Measurements from ENCODE around the gene TBC1D22A.

TBC1D22A gene

DNA sequence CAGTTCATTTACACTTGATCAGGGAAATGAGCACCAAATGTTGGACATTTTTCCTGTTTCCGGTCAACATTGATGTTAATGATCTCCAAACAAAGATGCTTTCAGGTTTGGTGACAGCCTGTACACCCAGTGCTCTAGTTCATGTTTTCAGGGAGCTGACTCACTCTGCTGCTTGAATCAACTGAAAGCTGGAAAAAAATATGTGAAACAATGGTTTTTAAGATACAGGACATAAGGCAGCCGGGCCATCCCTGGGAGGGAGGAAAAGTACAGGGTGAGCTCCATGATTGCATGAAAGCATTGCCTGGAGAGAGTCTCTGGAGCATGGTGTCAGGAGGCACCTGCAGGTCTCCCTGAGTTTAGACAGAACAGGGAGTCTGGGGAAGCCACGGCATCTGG, 259.6 kb downstream of the TBC1D22A start:
- no peak for ATAC-seq

DNA sequence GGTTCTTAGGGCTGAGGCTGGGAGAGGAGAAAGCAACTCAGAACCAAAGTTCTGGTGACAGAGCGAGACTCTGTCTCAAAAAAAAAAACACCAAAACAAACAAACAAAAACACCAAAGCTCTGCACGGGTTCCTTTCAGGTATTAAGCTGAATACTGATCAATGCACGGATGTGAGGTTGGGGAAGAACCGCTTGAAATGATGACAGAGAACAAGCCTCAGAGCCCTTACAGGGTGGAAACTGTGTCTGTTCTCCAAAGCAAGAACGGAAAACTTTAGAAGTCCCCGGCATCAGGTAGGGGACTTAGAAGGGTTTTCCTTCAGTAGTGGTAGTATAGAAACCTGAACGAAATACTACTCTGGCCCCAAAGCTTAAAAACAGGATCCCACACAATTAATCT, 260.0 kb downstream of the TBC1D22A start:
- TF ChIP-seq, protein P1, sequence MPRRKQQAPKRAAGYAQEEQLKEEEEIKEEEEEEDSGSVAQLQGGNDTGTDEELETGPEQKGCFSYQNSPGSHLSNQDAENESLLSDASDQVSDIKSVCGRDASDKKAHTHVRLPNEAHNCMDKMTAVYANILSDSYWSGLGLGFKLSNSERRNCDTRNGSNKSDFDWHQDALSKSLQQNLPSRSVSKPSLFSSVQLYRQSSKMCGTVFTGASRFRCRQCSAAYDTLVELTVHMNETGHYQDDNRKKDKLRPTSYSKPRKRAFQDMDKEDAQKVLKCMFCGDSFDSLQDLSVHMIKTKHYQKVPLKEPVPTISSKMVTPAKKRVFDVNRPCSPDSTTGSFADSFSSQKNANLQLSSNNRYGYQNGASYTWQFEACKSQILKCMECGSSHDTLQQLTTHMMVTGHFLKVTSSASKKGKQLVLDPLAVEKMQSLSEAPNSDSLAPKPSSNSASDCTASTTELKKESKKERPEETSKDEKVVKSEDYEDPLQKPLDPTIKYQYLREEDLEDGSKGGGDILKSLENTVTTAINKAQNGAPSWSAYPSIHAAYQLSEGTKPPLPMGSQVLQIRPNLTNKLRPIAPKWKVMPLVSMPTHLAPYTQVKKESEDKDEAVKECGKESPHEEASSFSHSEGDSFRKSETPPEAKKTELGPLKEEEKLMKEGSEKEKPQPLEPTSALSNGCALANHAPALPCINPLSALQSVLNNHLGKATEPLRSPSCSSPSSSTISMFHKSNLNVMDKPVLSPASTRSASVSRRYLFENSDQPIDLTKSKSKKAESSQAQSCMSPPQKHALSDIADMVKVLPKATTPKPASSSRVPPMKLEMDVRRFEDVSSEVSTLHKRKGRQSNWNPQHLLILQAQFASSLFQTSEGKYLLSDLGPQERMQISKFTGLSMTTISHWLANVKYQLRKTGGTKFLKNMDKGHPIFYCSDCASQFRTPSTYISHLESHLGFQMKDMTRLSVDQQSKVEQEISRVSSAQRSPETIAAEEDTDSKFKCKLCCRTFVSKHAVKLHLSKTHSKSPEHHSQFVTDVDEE (CRISPR knock-in tag; IDR thresholded peaks at IDR 0.05), result no peak
- TF ChIP-seq ZNF565 (CRISPR knock-in tag; conservative IDR thresholded peaks at IDR 0.05; ENCODE audit: low read depth), result no peak
- TF ChIP-seq TCF4 (CRISPR knock-in tag; IDR thresholded peaks at IDR 0.05; ENCODE audit: borderline replicate concordance), result no peak
- TF ChIP-seq, protein P2, sequence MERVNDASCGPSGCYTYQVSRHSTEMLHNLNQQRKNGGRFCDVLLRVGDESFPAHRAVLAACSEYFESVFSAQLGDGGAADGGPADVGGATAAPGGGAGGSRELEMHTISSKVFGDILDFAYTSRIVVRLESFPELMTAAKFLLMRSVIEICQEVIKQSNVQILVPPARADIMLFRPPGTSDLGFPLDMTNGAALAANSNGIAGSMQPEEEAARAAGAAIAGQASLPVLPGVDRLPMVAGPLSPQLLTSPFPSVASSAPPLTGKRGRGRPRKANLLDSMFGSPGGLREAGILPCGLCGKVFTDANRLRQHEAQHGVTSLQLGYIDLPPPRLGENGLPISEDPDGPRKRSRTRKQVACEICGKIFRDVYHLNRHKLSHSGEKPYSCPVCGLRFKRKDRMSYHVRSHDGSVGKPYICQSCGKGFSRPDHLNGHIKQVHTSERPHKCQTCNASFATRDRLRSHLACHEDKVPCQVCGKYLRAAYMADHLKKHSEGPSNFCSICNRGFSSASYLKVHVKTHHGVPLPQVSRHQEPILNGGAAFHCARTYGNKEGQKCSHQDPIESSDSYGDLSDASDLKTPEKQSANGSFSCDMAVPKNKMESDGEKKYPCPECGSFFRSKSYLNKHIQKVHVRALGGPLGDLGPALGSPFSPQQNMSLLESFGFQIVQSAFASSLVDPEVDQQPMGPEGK (CRISPR knock-in tag; IDR thresholded peaks at IDR 0.05; ENCODE audit: borderline replicate concordance), result no peak
- no peak for TF ChIP-seq CSDC2 (CRISPR knock-in tag; IDR thresholded peaks at IDR 0.05)
- TF ChIP-seq ZC3H10 (CRISPR knock-in tag; IDR thresholded peaks at IDR 0.05), result no peak
- no peak for TF ChIP-seq ISL1 (CRISPR knock-in tag; IDR thresholded peaks at IDR 0.05)
- no peak for TF ChIP-seq ESRRG (CRISPR knock-in tag; IDR thresholded peaks at IDR 0.05)
- TF ChIP-seq, protein P3, sequence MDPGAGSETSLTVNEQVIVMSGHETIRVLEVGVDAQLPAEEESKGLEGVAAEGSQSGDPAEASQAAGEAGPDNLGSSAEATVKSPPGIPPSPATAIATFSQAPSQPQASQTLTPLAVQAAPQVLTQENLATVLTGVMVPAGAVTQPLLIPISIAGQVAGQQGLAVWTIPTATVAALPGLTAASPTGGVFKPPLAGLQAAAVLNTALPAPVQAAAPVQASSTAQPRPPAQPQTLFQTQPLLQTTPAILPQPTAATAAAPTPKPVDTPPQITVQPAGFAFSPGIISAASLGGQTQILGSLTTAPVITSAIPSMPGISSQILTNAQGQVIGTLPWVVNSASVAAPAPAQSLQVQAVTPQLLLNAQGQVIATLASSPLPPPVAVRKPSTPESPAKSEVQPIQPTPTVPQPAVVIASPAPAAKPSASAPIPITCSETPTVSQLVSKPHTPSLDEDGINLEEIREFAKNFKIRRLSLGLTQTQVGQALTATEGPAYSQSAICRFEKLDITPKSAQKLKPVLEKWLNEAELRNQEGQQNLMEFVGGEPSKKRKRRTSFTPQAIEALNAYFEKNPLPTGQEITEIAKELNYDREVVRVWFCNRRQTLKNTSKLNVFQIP (CRISPR knock-in tag; IDR thresholded peaks at IDR 0.05; ENCODE audit: borderline replicate concordance, low read depth), result no peak
- no peak for TF ChIP-seq ZNF8 (CRISPR knock-in tag; IDR thresholded peaks at IDR 0.05)
- no peak for TF ChIP-seq GLIS3 (CRISPR knock-in tag; IDR thresholded peaks at IDR 0.05)
- no peak for TF ChIP-seq BACH2 (CRISPR knock-in tag; IDR thresholded peaks at IDR 0.05; ENCODE audit: borderline replicate concordance)
- no peak for TF ChIP-seq ZFP30 (CRISPR knock-in tag; IDR thresholded peaks at IDR 0.05)
- no peak for TF ChIP-seq PPARA (CRISPR knock-in tag; IDR thresholded peaks at IDR 0.05; ENCODE audit: borderline replicate concordance)
- no peak for TF ChIP-seq RARB (CRISPR knock-in tag; IDR thresholded peaks at IDR 0.05)
- TF ChIP-seq, protein P4, sequence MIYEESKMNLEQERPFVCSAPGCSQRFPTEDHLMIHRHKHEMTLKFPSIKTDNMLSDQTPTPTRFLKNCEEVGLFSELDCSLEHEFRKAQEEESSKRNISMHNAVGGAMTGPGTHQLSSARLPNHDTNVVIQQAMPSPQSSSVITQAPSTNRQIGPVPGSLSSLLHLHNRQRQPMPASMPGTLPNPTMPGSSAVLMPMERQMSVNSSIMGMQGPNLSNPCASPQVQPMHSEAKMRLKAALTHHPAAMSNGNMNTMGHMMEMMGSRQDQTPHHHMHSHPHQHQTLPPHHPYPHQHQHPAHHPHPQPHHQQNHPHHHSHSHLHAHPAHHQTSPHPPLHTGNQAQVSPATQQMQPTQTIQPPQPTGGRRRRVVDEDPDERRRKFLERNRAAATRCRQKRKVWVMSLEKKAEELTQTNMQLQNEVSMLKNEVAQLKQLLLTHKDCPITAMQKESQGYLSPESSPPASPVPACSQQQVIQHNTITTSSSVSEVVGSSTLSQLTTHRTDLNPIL (CRISPR knock-in tag; IDR thresholded peaks at IDR 0.05; ENCODE audit: low read depth), result no peak
- TF ChIP-seq, protein P5, sequence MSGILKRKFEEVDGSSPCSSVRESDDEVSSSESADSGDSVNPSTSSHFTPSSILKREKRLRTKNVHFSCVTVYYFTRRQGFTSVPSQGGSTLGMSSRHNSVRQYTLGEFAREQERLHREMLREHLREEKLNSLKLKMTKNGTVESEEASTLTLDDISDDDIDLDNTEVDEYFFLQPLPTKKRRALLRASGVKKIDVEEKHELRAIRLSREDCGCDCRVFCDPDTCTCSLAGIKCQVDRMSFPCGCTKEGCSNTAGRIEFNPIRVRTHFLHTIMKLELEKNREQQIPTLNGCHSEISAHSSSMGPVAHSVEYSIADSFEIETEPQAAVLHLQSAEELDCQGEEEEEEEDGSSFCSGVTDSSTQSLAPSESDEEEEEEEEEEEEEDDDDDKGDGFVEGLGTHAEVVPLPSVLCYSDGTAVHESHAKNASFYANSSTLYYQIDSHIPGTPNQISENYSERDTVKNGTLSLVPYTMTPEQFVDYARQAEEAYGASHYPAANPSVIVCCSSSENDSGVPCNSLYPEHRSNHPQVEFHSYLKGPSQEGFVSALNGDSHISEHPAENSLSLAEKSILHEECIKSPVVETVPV (CRISPR knock-in tag; IDR thresholded peaks at IDR 0.05), result no peak

More for the DNA sequence above, 259.6 kb downstream of the TBC1D22A start:
- TF ChIP-seq, protein P4 (CRISPR knock-in tag; IDR thresholded peaks at IDR 0.05; ENCODE audit: low read depth), result no peak
- no peak for TF ChIP-seq ZFP30 (CRISPR knock-in tag; IDR thresholded peaks at IDR 0.05)
- no peak for TF ChIP-seq ZNF8 (CRISPR knock-in tag; IDR thresholded peaks at IDR 0.05)
- TF ChIP-seq ISL1 (CRISPR knock-in tag; IDR thresholded peaks at IDR 0.05), result no peak
- no peak for TF ChIP-seq ESRRG (CRISPR knock-in tag; IDR thresholded peaks at IDR 0.05)
- TF ChIP-seq, protein P1 (CRISPR knock-in tag; IDR thresholded peaks at IDR 0.05), result no peak
- no peak for TF ChIP-seq TOX (CRISPR knock-in tag; IDR thresholded peaks at IDR 0.05; ENCODE audit: borderline replicate concordance)

More for the DNA sequence above, 260.0 kb downstream of the TBC1D22A start:
- ATAC-seq, result no peak
